IMR-90 (cell line): Measurements from ENCODE around the gene RHOC. TPM values are rescaled to one million over a fixed set of nuclear protein-coding genes. Genes with fewer than 3 reads are reported as not detected.

Source experiments
- ATAC-seq: fragments of 200-7000 bp; cut with Tn5 transposase; 2 replicates; pipeline ENCODE4 v1.9.1; 2020; ENCODE audit warnings: low read depth, mild to moderate bottlenecking, moderate library complexity
- BruUV-seq: library from RNA; stranded (reverse); fragments of 400-500 nt; replicated peaks from 2 replicates; lab custom pipeline; 2021; lab: Mats Ljungman, UMichigan
- CTCF ChIA-PET: fragments of 300-600 bp; formaldehyde crosslinking; extraction: SDS; loops from one replicate; lab custom pipeline; 2021; ENCODE audit warnings: antibody characterized with exemption; lab: Yijun Ruan, JAX
- POLR2A ChIA-PET: fragments of 300-600 bp; sonication (Branson Sonifier 250); formaldehyde crosslinking; loops from one replicate; lab custom pipeline; 2022; ENCODE audit warnings: antibody characterized with exemption; ENCODE audit not compliant: unreplicated experiment; lab: Charles Lee
- DNase-seq: peaks from one replicate; pipeline ENCODE4 v3.0.0; 2013
- H2AFZ ChIP-seq: replicated peaks from 2 replicates; pipeline ENCODE3; 2013; ENCODE audit warnings: low read length, mild to moderate bottlenecking; ENCODE audit not compliant: poor library complexity
- H2AK5ac ChIP-seq: 2 replicates; pipeline ENCODE4 v1.6.1; 2013; ENCODE audit warnings: low read depth, low read length, inconsistent platforms
- H2AK9ac ChIP-seq: replicated peaks from 2 replicates; pipeline ENCODE3; 2013; ENCODE audit warnings: mild to moderate bottlenecking, low read depth, low read length, moderate library complexity; ENCODE audit not compliant: poor library complexity
- H2BK120ac ChIP-seq: 2 replicates; pipeline ENCODE4 v1.6.1; 2013; ENCODE audit warnings: low read depth, low read length, inconsistent platforms
- H2BK15ac ChIP-seq: 3 replicates; pipeline ENCODE4 v1.6.1; 2013; ENCODE audit warnings: low read depth, low read length, inconsistent platforms
- H2BK20ac ChIP-seq: 2 replicates; pipeline ENCODE4 v1.6.1; 2013; ENCODE audit warnings: low read depth, mild to moderate bottlenecking, inconsistent platforms, low read length, moderate library complexity
- H2BK5ac ChIP-seq: 2 replicates; pipeline ENCODE4 v1.6.1; 2013; ENCODE audit warnings: mild to moderate bottlenecking, low read depth, low read length, inconsistent platforms; ENCODE audit not compliant: poor library complexity, severe bottlenecking
- H3K14ac ChIP-seq: replicated peaks from 2 replicates; pipeline ENCODE4 v1.6.1; 2013; ENCODE audit warnings: low read depth, low read length, inconsistent platforms
- H3K18ac ChIP-seq: 2 replicates; pipeline ENCODE4 v1.6.1; 2013; ENCODE audit warnings: low read depth, low read length, control low read depth
- H3K23ac ChIP-seq: 2 replicates; pipeline ENCODE4 v1.6.1; 2013; ENCODE audit warnings: low read depth, low read length, inconsistent platforms
- H3K27ac ChIP-seq: 2 replicates; pipeline ENCODE4 v1.5.1; 2013; ENCODE audit warnings: mild to moderate bottlenecking, control low read depth, low read length; ENCODE audit not compliant: insufficient read depth
- H3K27me3 ChIP-seq: 2 replicates; pipeline ENCODE4 v1.6.1; 2013; ENCODE audit warnings: low read length; ENCODE audit not compliant: control insufficient read depth, insufficient read depth
- H3K36me3 ChIP-seq: 2 replicates; pipeline ENCODE4 v1.6.1; 2013; ENCODE audit warnings: low read length, mixed read lengths; ENCODE audit not compliant: control insufficient read depth, insufficient read depth
- H3K4ac ChIP-seq: 2 replicates; pipeline ENCODE4 v1.6.1; 2013; ENCODE audit warnings: low read depth, low read length, inconsistent platforms
- H3K4me1 ChIP-seq: 2 replicates; pipeline ENCODE4 v1.6.1; 2013; ENCODE audit warnings: low read length, mixed read lengths; ENCODE audit not compliant: control insufficient read depth, insufficient read depth
- H3K4me2 ChIP-seq: 2 replicates; pipeline ENCODE4 v1.6.1; 2013; ENCODE audit warnings: low read depth, mild to moderate bottlenecking, control low read depth, low read length, moderate library complexity
- H3K4me3 ChIP-seq: 2 replicates; pipeline ENCODE4 v1.5.1; 2013; ENCODE audit warnings: low read depth, mild to moderate bottlenecking, control low read depth, low read length, moderate library complexity; ENCODE audit not compliant: insufficient read depth
- H3K56ac ChIP-seq: 2 replicates; pipeline ENCODE4 v1.6.1; 2013; ENCODE audit warnings: low read length, inconsistent platforms; ENCODE audit not compliant: insufficient read depth; ENCODE audit errors: extremely low read depth
- H3K79me1 ChIP-seq, 2 experiments: 2 replicates each; pipeline ENCODE4 v1.6.1; 2013; ENCODE audit warnings: low read length in 2 of 2, inconsistent platforms in 1 of 2, low read depth in 1 of 2
- H3K9ac ChIP-seq: 2 replicates; pipeline ENCODE4 v1.6.1; 2013; ENCODE audit warnings: low read depth, low read length, control low read depth
- H3K9me1 ChIP-seq: 2 replicates; pipeline ENCODE4 v1.6.1; 2013; ENCODE audit warnings: low read length, inconsistent platforms; ENCODE audit not compliant: insufficient read depth
- H3K9me3 ChIP-seq: 2 replicates; pipeline ENCODE4 v1.6.1; 2013; ENCODE audit warnings: low read length; ENCODE audit not compliant: control insufficient read depth, insufficient read depth
- H4K20me1 ChIP-seq: 2 replicates; pipeline ENCODE4 v1.6.1; 2013; ENCODE audit warnings: low read length, inconsistent platforms; ENCODE audit not compliant: insufficient read depth
- H4K5ac ChIP-seq: 2 replicates; pipeline ENCODE4 v1.6.1; 2013; ENCODE audit warnings: mild to moderate bottlenecking, low read depth, low read length, control low read depth
- H4K8ac ChIP-seq, 2 experiments: 2 replicates each; pipeline ENCODE4 v1.6.1; 2013; ENCODE audit warnings: low read depth in 2 of 2, low read length in 2 of 2, control low read depth in 1 of 2, inconsistent platforms in 1 of 2
- H4K91ac ChIP-seq: 2 replicates; pipeline ENCODE4 v1.6.1; 2013; ENCODE audit warnings: low read depth, low read length, inconsistent platforms; ENCODE audit not compliant: insufficient read depth
- NFE2L2 ChIP-seq: fragments of 150-350 bp; IDR thresholded peaks from 2 replicates; pipeline ENCODE4 v1.6.1; 2016; ENCODE audit warnings: low read depth, mild to moderate bottlenecking, low read length
- WGBS, 2 experiments: methylation state at CpG; one replicate each; pipeline versions ENCODE4 v1.1.5 to v1.1.7; 2013; ENCODE audit warnings: missing lambda C conversion rate in 2 of 2; ENCODE audit not compliant: insufficient read length in 1 of 2; ENCODE audit errors: extremely low coverage in 2 of 2; 5-methylcytosine and 5-hydroxymethylcytosine counted together
- dilution Hi-C: fragments of 300-500 bp; cut with HindIII; formaldehyde crosslinking; loops from one replicate; pipeline ENCODE4 v1.14.3; 2018; ENCODE audit warnings: low sequenced_read_pairs; ENCODE audit not compliant: unreplicated experiment
- in situ Hi-C: fragments of 300-500 bp; cut with MboI; formaldehyde crosslinking; loops from 3 replicates; pipeline ENCODE4 v1.14.3; 2019; ENCODE audit warnings: low sequenced_read_pairs, inconsistent platforms, mixed read lengths
- intact Hi-C: fragments of 100-400 bp; cut with micrococcal nuclease; formaldehyde crosslinking; loops from 2 replicates; pipeline ENCODE4 v1.10.0; 2022
- polyA plus RNA-seq, 3 experiments: library from polyadenylated mRNA; depleted of rRNA; stranded (reverse); fragments of >200 nt; gene quantifications; 2 replicates each; pipeline ENCODE4 v1.2.3, GENCODE V29; 2012; ENCODE audit warnings: low replicate concordance in 1 of 3
- total RNA-seq: library from RNA; depleted of rRNA; stranded (reverse); fragments of >200 nt; gene quantifications from 2 replicates; pipeline ENCODE4 v1.2.3, GENCODE V29; 2012

RHOC gene
- total and polyA plus RNA-seq, 2 of the 4 experiments (the other 2 are of a cell fraction), result 764 to 839 TPM

- H3K9me1 ChIP-seq, result no peaks in the 10 kb centered on the region
- H3K79me1 ChIP-seq, result peaks cover 32 to 66% of the 10 kb centered on the region in 2 experiments
- H3K27ac ChIP-seq, result no peak overlapping the region
- no peak for TF ChIP-seq NFE2L2
- H2BK5ac ChIP-seq, result no peak overlapping the region
- H2BK15ac ChIP-seq, result no peak overlapping the region
- H4K91ac ChIP-seq, result no peak overlapping the region
- no peak overlapping the region for H3K14ac ChIP-seq
- no peak overlapping the region for H2BK120ac ChIP-seq
- H4K8ac ChIP-seq, result no peak overlapping the region
- peaks cover 2% of the 10 kb centered on the region; the same call in 1 of the 2 replicates for H3K4me1 ChIP-seq
- H3K27me3 ChIP-seq, result no peaks in the 10 kb centered on the region
- ChIA-PET CTCF (no interaction called here), POLR2A (no interaction called here)
- dilution Hi-C loops (no loop called here), in situ Hi-C loops (no loop called here), intact Hi-C loops (no loop called here)
- H2AK5ac ChIP-seq, result no peak overlapping the region
- peak overlapping the region; percentile 91; the same call in 1 of the 2 replicates for H3K23ac ChIP-seq
- 100% methylated on average over 1 of the region's 3 CpGs; no CpG with 5 or more reads in 1 of the 2 experiments for WGBS, 2 experiments
- H2BK20ac ChIP-seq, result no peak overlapping the region
- H3K18ac ChIP-seq, result no peak overlapping the region
- H3K4me2 ChIP-seq, result no peak overlapping the region
- no peaks in the 10 kb centered on the region; the same call in 1 of the 2 replicates for H4K20me1 ChIP-seq
- H2AFZ ChIP-seq, result no peak overlapping the region
- H3K4ac ChIP-seq, result no peak overlapping the region
- no peaks in the 10 kb centered on the region; the same call in 1 of the 2 replicates for H3K36me3 ChIP-seq
- no peak overlapping the region for H4K5ac ChIP-seq
- DNase-seq (no peak), ATAC-seq (no peak)
- no peak overlapping the region for H2AK9ac ChIP-seq
- H3K9me3 ChIP-seq, result no peaks in the 10 kb centered on the region
- no peak overlapping the region for H3K4me3 ChIP-seq
- H3K56ac ChIP-seq, result no peak overlapping the region
- no peak overlapping the region for H3K9ac ChIP-seq
- no TSS peak for BruUV-seq
Measured at GRCh38 chr1:112676543-112676942, 30.4 kb downstream of the RHOC start.
